Epithelial cell of prostate (primary cell): ENCODE data around the gene OR7A17.

Experiments used
- DNase-seq: peaks from one replicate; pipeline ENCODE4 v3.0.0-alpha.2; 2011; ENCODE audit warnings: low read depth, low spot score
- H3K27ac ChIP-seq: fragments of 450-650 bp; 2 replicates; pipeline ENCODE4 v1.5.1; 2017; ENCODE audit warnings: mild to moderate bottlenecking

OR7A17 gene

DNA sequence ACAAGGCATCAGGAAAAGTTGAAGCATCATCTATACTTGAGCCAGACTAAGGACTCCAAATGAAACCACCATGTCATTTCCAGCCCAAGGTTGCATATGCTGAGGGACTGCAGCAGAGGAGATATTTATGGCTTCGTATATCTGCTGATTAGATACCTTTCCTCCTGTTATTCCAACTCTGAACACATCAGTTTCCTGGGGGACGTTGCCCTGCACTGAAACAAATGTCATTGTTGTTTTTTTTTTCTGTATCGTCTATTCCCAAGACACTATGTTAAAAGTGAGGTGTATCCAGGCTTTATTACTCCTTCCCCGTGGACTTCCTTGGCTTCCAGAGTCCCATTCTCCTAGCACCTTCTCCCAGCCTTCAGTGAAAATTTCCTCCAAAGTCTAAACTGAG lies at the start of gene OR7A17:
OR7A17 (minus strand) TSS at position 101 of the 400 bp plus-strand sequence. CDS start 4,777 bp downstream, outside the sequence.
- no peak within 1 kb of the TSS for H3K27ac ChIP-seq
- DNase-seq: no peak

- DNase-seq: no peak
- no peak overlapping the region for H3K27ac ChIP-seq
Observed at GRCh38 chr19:14933506-14933905, 47.6 kb upstream of the OR7A17 start.

DNA sequence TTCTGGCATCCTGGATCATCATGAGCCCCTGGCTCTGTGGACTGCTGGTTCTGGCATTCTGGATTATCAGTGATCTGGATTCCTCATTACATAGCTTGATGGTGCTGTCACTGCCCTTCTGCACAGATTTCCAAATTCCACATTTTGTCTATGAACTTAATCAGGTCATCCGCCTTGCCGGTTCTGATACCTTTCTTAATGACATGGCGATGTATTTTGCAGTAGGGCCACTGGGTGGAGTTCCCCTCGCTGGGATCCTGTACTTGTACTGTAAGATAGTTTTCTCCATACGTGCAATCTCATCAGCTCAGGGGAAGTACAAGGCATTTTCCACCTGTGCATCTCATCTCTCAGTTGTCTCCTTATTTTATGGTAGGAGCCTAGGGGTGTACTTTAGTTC lies 30.9 kb upstream of the OR7A17 start:
- H3K27ac ChIP-seq: no peak overlapping the region
- no peak for DNase-seq

DNA sequence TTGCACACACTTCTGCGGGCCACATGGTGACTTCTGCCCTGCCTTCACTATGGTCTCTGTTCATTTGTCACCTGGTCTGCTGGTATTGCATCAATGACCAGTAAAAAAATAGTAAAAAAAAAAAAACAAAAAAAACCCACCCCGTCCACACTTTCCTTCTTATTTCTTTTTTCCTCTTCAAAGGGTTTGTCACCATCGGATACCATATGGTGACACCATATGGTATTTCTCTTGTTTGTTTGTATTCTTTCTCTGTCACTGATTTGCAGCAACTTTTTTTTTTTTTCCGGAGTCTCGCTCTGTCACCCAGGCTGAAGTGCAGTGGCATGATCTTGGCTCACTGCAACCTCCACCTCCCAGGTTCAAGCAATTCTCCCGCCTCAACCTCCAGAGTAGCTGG lies 29.2 kb upstream of the OR7A17 start:
- DNase-seq: no peak
- H3K27ac ChIP-seq: no peak overlapping the region

DNA sequence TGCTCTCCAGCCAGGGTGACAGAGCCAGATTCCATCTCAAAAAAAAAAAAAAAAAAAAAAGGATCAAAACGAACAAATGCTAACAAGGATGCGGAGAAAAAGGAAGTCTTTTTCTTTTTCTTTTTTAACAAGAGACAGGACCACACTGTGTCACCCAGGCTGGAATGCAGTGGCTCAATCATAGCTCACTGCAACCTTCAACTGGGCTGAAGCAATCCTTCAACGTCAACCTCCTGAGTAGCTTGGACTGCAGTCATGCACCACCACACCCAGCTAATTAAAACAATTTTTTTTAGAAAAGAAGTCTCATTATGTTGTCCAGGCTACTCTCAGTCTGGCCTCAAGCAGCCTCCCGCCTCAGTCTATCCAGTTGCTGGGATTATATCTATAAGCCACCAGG lies 20.8 kb upstream of the OR7A17 start:
- no peak overlapping the region for H3K27ac ChIP-seq
- no peak for DNase-seq

- no peak for DNase-seq
- no peak overlapping the region for H3K27ac ChIP-seq
Observed at GRCh38 chr19:14901675-14902260, 15.8 kb upstream of the OR7A17 start.

GRCh38 chr19:14890643-14891379 lies 4.9 kb upstream of the OR7A17 start:
- no peak overlapping the region for H3K27ac ChIP-seq
- no peak for DNase-seq

DNA sequence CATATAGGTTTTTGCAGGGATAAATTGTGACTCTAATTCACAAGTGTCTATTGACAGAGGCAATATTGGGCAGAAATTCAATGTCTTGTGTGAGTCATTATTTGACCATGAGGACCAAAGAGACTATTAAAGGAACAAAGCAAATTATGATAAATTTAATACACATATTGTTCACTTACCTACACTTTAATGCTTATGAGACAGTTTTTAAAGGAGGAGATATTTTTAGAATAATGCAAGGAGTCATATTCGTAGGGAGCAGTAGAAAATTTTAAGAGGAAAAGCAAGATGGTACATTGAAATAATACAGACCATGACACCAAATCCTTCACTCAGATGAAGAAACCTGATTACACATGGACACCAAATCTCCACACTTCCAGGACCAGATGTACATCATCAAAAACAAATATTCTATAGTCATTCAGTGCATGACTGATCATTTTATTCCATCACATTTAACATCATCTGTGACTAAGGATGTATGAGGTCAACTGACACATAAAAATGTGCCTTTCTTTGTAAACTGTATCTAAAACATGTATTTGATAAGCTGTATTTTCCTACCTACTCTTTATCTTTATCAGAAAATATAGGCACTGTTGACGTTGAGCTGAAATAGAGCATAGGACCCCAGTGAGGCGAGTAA lies 4.2 kb upstream of the OR7A17 start:
- no peak overlapping the region for H3K27ac ChIP-seq
- no peak for DNase-seq

DNA sequence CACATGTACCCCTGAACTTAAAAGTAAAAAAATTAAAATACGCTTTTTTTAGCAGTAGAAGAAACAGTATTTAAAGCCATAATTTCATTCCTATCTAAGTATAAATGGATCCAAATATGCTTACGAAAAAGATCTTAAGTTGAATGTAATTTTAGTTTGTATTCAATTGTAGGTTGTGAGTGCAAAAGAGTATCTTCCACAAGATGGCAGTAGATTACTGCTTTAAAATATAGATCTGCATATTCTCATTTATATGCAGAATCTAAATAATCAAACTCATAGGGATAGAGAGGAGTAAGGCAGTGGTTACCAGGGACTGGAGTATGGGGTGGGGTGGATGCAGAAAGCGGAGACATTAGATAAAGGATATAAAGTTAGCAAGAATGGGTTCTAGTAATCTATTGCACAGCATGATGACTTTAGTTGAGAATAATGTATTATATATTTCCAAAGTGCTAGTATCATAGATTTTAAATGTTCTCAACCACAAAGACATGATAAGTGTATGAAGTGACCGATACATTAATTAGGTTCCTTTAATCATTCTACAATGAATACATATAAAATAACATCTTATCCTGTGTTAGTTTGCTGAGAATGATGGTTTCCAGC lies 14.2 kb downstream of the OR7A17 start:
- H3K27ac ChIP-seq: no peak overlapping the region
- no peak for DNase-seq

GRCh38 chr19:14868497-14868896 lies 17.4 kb downstream of the OR7A17 start:
- no peak overlapping the region for H3K27ac ChIP-seq
- no peak for DNase-seq

DNA sequence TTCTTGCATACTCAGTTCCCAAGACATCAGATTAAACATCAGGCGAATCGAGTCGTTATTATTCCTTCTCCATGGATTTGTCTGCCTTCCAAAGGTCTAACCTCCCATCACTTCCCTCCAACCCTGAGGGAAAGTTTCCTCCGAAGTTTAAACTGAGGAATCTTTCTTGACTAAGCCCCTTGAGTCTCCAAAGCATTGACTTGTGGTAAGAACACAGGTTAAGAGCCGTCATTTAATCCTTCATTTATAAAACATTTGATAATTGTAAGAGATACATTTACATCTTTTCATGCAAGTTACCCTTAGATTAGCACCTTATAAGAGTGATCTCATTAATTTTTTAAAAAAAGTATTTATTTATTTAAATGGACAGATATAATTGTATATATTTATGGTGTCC lies 37.1 kb downstream of the OR7A17 start, which contains the start of gene OR7A10:
OR7A10 (minus strand) TSS at position 101 of the 400 bp plus-strand sequence. CDS start 7,045 bp downstream, outside the sequence.
- DNase-seq: no peak
- H3K27ac ChIP-seq: no peak within 1 kb of the TSS

GRCh38 chr19:14843578-14843977 lies 42.4 kb downstream of the OR7A17 start:
- DNase-seq: no peak
- no peak overlapping the region for H3K27ac ChIP-seq

DNA sequence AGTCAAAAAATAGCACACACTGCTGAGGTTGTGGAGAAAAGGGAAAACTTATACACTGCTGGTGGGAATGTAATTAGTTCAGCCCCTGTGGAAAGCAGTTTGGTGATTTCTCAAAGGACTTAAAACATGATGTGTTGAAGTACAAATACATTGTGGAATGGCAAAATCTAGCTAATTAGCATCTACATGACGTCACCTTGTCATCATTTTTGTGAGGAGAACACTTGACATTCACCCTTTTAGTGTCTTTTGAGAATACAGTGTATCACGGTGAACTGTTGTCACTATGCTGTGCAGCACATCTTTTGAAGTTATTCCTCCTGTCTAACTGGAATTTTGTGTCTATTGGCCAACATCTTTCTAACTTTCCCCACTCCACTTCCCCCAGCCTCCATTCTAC lies 42.8 kb downstream of the OR7A17 start:
- H3K27ac ChIP-seq: no peak overlapping the region
- DNase-seq: no peak

DNA sequence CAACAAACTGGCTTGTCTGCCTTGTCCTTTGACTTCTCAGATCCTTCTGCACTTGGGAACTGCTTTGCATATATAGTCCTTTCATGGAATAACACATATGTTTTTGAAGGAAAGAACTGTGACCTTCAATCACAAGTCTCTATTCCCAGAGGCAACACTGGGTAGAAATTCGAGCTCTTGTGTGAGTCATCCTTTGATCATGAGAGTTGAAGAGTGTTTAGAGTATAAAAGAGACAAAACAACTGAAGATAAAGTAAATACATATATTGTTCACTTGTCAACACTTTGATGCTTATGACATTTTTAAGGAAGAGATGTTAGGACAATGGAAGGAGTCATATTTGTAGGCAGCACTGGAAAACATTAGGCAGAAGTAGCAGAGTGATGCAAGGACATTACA lies 45.7 kb downstream of the OR7A17 start:
- DNase-seq: no peak
- H3K27ac ChIP-seq: no peak overlapping the region

DNA sequence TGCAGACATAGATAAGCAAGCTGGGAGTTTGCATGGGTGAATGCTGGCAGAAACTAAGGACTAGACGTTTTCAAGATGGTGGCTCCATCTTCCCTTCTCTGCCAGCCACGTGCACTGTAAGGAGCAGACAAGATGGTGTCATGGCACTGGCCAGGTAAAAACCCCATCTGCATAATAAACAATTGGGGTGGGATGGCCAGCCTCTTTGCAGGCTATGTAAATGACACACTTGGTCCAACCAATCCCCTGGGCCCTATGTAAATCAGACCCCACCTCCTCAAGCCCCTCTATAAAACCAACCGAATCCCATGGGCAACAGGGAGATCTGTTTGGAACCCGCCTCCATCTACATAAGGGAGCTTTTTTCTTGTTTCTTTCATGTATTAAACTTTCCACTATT lies 48.5 kb downstream of the OR7A17 start:
- DNase-seq: no peak
- no peak overlapping the region for H3K27ac ChIP-seq

GRCh38 chr19:14835011-14835410 lies 50.9 kb downstream of the OR7A17 start, which contains the start of the genes OR7A5 and OR7C1:
Gene OR7A5 (minus strand): TSS chr19:14835185. CDS start chr19:14828241, 6,944 bp downstream.
Gene OR7C1 (minus strand): TSS chr19:14835185. CDS start chr19:14800136, 35,049 bp downstream.
- H3K27ac ChIP-seq: no peak within 1 kb of the TSS
- DNase-seq: no peak

- H3K27ac ChIP-seq: no peak overlapping the region
- no peak for DNase-seq
Observed at GRCh38 chr19:14830702-14831101, 55.2 kb downstream of the OR7A17 start.
